ENCODE data around the gene ZNF668.

DNA sequence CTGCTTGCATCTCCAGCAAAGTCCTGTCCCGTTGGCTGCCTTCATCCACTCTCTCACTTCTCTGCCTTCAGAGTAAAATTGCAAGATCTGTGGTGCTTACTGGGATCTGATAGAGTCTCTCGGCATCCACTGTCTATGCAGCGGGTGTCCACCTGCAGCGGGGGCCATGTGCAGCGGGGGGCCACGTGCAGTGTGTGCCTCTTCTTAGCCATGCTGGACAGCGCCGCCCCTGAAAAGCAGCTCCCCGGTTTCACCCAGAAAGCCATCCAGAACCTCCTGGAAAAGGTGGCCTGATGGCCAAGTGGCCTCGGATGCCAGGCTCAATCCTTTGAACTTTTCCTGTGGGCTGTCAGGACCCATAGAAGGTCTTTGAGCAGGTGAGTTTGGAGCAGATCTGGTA, 31.2 kb downstream of the ZNF668 start:
- TF ChIP-seq, protein P1, sequence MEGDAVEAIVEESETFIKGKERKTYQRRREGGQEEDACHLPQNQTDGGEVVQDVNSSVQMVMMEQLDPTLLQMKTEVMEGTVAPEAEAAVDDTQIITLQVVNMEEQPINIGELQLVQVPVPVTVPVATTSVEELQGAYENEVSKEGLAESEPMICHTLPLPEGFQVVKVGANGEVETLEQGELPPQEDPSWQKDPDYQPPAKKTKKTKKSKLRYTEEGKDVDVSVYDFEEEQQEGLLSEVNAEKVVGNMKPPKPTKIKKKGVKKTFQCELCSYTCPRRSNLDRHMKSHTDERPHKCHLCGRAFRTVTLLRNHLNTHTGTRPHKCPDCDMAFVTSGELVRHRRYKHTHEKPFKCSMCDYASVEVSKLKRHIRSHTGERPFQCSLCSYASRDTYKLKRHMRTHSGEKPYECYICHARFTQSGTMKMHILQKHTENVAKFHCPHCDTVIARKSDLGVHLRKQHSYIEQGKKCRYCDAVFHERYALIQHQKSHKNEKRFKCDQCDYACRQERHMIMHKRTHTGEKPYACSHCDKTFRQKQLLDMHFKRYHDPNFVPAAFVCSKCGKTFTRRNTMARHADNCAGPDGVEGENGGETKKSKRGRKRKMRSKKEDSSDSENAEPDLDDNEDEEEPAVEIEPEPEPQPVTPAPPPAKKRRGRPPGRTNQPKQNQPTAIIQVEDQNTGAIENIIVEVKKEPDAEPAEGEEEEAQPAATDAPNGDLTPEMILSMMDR (IDR thresholded peaks at IDR 0.05; ENCODE audit: insufficient read depth, low read length): no peak
- TF ChIP-seq POLR2AphosphoS5 (IDR thresholded peaks at IDR 0.05; ENCODE audit: low read depth) (no peak), SPI1 (IDR thresholded peaks at IDR 0.05; ENCODE audit: borderline replicate concordance, low read depth) (no peak)
- TF ChIP-seq, protein P2, sequence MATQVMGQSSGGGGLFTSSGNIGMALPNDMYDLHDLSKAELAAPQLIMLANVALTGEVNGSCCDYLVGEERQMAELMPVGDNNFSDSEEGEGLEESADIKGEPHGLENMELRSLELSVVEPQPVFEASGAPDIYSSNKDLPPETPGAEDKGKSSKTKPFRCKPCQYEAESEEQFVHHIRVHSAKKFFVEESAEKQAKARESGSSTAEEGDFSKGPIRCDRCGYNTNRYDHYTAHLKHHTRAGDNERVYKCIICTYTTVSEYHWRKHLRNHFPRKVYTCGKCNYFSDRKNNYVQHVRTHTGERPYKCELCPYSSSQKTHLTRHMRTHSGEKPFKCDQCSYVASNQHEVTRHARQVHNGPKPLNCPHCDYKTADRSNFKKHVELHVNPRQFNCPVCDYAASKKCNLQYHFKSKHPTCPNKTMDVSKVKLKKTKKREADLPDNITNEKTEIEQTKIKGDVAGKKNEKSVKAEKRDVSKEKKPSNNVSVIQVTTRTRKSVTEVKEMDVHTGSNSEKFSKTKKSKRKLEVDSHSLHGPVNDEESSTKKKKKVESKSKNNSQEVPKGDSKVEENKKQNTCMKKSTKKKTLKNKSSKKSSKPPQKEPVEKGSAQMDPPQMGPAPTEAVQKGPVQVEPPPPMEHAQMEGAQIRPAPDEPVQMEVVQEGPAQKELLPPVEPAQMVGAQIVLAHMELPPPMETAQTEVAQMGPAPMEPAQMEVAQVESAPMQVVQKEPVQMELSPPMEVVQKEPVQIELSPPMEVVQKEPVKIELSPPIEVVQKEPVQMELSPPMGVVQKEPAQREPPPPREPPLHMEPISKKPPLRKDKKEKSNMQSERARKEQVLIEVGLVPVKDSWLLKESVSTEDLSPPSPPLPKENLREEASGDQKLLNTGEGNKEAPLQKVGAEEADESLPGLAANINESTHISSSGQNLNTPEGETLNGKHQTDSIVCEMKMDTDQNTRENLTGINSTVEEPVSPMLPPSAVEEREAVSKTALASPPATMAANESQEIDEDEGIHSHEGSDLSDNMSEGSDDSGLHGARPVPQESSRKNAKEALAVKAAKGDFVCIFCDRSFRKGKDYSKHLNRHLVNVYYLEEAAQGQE (IDR thresholded peaks at IDR 0.05; ENCODE audit: insufficient replicate concordance, low read depth): peak; percentile 42

Measured in HL-60 (cell line).